ENCODE results near the gene TCP10L.

- TF ChIP-seq ZNF654 (tag by site-specific recombination; IDR thresholded peaks at IDR 0.05; ENCODE audit: low read depth) (no peak), MZF1 (tag by site-specific recombination; IDR thresholded peaks at IDR 0.05; ENCODE audit: borderline replicate concordance) (no peak), ZNF837 (tag by site-specific recombination; IDR thresholded peaks at IDR 0.05) (no peak), ZSCAN4 (tag by site-specific recombination; IDR thresholded peaks at IDR 0.05) (no peak), ZNF18 (tag by site-specific recombination; IDR thresholded peaks at IDR 0.05) (no peak), YY1 (tag by site-specific recombination; IDR thresholded peaks at IDR 0.05) (no peak), ZNF433 (tag by site-specific recombination; IDR thresholded peaks at IDR 0.05; ENCODE audit: low read depth) (no peak), ZNF561 (tag by site-specific recombination; IDR thresholded peaks at IDR 0.05; ENCODE audit: borderline replicate concordance) (no peak), ZBTB48 (tag by site-specific recombination; IDR thresholded peaks at IDR 0.05) (no peak), FEZF1 (tag by site-specific recombination; IDR thresholded peaks at IDR 0.05) (no peak), ZFP37 (tag by site-specific recombination; IDR thresholded peaks at IDR 0.05) (no peak)
- TF ChIP-seq, protein P1, sequence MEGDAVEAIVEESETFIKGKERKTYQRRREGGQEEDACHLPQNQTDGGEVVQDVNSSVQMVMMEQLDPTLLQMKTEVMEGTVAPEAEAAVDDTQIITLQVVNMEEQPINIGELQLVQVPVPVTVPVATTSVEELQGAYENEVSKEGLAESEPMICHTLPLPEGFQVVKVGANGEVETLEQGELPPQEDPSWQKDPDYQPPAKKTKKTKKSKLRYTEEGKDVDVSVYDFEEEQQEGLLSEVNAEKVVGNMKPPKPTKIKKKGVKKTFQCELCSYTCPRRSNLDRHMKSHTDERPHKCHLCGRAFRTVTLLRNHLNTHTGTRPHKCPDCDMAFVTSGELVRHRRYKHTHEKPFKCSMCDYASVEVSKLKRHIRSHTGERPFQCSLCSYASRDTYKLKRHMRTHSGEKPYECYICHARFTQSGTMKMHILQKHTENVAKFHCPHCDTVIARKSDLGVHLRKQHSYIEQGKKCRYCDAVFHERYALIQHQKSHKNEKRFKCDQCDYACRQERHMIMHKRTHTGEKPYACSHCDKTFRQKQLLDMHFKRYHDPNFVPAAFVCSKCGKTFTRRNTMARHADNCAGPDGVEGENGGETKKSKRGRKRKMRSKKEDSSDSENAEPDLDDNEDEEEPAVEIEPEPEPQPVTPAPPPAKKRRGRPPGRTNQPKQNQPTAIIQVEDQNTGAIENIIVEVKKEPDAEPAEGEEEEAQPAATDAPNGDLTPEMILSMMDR (tag by site-specific recombination; IDR thresholded peaks at IDR 0.05) = no peak
- TF ChIP-seq, protein P2, sequence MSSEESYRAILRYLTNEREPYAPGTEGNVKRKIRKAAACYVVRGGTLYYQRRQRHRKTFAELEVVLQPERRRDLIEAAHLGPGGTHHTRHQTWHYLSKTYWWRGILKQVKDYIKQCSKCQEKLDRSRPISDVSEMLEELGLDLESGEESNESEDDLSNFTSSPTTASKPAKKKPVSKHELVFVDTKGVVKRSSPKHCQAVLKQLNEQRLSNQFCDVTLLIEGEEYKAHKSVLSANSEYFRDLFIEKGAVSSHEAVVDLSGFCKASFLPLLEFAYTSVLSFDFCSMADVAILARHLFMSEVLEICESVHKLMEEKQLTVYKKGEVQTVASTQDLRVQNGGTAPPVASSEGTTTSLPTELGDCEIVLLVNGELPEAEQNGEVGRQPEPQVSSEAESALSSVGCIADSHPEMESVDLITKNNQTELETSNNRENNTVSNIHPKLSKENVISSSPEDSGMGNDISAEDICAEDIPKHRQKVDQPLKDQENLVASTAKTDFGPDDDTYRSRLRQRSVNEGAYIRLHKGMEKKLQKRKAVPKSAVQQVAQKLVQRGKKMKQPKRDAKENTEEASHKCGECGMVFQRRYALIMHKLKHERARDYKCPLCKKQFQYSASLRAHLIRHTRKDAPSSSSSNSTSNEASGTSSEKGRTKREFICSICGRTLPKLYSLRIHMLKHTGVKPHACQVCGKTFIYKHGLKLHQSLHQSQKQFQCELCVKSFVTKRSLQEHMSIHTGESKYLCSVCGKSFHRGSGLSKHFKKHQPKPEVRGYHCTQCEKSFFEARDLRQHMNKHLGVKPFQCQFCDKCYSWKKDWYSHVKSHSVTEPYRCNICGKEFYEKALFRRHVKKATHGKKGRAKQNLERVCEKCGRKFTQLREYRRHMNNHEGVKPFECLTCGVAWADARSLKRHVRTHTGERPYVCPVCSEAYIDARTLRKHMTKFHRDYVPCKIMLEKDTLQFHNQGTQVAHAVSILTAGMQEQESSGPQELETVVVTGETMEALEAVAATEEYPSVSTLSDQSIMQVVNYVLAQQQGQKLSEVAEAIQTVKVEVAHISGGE (tag by site-specific recombination; conservative IDR thresholded peaks at IDR 0.05; ENCODE audit: low read depth) = no peak
Observed at GRCh38 chr21:32535612-32536011, 49.7 kb downstream of the TCP10L start.
